T-helper 9 cell (primary cell): ENCODE data around the gene CBLB.
"Not testable (repeated sequence)": the region's sequence is repeated elsewhere in the genome, so short reads cannot be mapped to it uniquely, and the experiment has no call there.

ENCODE experiments used
- DNase-seq: peaks from one replicate; pipeline ENCODE4 v3.0.0-alpha.2; 2020

CBLB gene

GRCh38 chr3:105747060-105747541, 121.7 kb downstream of the CBLB start:
- DNase-seq, result no peak

DNA sequence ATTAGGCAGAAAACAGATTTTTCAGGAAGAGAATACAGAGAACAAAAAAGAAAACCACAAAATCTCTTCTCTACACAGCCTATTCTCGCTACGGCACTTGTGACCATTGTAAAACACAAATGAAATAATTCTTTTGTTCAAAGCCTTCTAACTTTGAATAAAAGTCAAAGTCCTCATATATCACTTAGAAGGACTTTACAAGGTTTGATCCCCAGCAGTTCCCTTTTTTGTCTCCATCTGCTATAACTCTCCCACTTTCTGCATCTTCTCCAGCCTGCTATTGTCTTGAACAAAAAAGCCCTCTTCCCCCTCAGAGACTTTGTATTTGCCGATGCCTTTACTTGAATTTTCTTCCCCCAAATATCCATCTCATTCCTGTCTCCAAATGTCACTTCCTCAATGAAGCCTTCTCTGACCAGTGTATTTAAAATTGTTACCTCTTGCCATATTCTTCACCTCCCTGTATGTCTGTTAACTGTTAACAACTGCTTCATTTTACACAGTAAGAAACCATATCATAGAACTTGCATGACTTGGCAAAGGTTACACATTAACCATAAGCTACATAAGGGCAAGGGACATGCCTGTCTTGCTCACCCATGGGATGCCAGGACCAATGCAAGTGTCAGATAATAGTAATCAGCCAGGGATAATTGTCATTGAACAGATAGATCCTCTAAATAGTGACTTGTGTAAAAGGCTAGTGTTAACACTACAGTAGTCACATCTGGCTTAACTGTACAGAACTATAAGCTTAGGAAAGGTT, 122.4 kb downstream of the CBLB start:
- no peak for DNase-seq

DNA sequence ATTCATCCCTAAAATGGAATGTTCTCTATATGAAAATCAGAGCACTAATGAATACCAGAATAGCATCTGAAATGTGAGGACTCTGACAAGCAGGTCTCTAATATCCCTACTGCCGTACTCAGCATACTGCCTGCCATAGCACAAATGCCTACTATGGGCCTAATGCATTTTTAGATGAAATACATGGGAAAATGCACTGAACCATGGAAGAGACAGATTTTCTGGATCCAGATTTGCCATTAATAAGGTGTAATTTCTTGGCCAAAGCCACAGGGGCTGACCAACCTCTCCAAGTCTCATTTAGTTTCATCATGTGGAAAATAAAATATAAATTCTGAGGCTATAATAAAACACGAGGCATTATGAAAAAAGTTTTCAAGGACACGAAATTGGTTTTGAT, 123.8 kb downstream of the CBLB start:
- DNase-seq, result no peak

DNA sequence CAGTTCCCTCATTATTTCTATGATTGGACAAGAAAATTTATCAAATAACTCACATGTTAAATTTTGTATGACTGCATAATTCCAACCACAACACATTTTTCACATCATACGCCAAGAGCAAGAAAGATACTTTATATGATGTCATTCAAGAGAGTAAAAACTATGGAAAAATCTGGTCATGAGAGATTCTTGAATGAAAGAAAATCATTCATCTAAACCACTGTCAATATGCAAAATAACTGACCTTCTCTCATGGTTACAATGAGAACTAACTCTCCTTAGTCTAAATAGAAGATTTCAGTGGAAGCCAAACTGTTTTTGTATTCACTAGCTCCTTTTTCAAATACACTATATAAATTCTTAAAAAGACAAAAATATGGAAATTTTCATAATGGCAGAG, 124.6 kb downstream of the CBLB start:
- no peak for DNase-seq

- DNase-seq, result no peak
These were observed 135.5 kb downstream of the CBLB start for GRCh38 chr3:105733356-105733755.

DNA sequence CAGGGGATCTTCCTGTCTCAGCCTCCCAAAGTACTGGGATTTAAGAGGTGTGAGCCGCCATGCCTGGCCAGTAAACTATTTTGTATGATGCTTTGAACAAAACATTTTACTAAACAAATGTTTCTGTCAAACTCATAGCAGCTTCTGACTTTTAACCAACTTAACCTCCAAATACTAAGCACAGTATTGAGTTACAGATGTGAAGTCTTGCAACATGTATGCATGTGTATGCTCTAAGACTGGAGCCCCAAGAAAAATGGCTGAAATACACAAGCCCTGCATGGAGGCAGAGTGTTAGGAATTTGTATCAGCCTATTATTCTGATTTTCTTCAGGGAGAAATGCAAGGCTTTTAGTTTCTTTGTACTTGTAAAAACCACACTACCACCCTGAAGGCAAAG, 137.1 kb downstream of the CBLB start:
- no peak for DNase-seq

GRCh38 chr3:105730801-105731354, 137.9 kb downstream of the CBLB start:
- no peak for DNase-seq

DNA sequence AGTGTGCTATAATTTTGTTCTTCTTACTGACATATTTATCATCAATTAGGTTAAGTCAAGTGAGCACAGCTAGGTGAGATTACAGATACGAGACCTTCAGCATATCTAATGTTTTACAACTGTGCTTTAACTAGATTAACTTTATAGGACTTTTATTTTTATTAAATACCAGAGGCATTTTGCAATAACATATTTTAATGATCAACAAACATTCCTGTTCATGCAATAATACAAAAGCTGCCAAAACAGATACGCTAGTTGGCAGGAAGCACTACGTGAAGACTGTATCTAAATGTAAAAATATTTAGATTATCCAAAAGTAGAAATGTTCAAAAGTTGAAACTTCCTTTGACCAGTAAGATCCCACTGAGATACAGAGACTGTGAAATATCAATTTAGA, 139.1 kb downstream of the CBLB start:
- DNase-seq, result no peak

- DNase-seq, result no peak
These were observed 140.0 kb downstream of the CBLB start for GRCh38 chr3:105728771-105729312.

DNA sequence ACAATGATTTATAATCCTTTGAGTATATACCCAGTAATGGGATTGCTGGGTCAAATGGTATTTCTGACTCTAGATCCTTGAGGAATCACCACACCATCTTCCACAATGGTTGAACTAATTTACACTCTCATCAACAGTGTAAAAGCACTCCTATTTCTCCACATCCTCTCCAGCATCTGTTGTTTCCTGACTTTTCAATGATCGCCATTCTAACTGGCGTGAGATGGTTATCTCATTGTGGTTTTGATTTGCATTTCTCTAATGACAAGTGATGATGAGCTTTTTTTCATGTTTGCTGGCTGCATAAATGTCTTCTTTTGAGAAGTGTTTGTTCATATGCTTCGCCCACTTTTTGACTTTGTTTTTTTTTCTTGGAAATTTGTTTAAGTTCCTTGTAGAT, 141.8 kb downstream of the CBLB start:
- DNase-seq, result not testable (repeated sequence)

GRCh38 chr3:105722943-105723556, 145.8 kb downstream of the CBLB start:
- no peak for DNase-seq

- no peak for DNase-seq
These were observed 149.0 kb downstream of the CBLB start for GRCh38 chr3:105719791-105720190.

- no peak for DNase-seq
These were observed 153.4 kb downstream of the CBLB start for GRCh38 chr3:105715372-105715771.

GRCh38 chr3:105714453-105714852, 154.4 kb downstream of the CBLB start:
- DNase-seq, result no peak

DNA sequence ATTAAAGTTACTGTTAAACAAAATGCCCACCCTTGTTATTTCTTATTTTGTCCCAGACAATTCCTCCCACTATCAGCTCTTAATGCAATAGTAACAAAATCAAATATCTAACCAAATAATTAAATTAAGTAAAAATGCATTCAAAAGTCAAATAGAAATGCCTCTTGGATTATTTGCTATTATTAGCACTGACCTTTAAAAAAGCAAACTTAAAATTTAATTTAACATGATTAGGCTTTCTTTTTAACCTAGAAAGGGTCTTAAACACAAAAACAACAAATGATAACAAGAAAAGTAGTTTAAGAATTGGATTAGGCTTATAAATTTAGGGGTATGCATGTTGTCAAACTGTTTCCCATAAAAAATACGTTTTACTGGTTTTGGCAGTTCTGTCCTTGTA, 159.8 kb downstream of the CBLB start:
- DNase-seq, result no peak

GRCh38 chr3:105707009-105707408, 161.8 kb downstream of the CBLB start:
- no peak for DNase-seq

GRCh38 chr3:105704726-105705410, 163.9 kb downstream of the CBLB start:
- no peak for DNase-seq

GRCh38 chr3:105700575-105700974, 168.2 kb downstream of the CBLB start:
- no peak for DNase-seq

DNA sequence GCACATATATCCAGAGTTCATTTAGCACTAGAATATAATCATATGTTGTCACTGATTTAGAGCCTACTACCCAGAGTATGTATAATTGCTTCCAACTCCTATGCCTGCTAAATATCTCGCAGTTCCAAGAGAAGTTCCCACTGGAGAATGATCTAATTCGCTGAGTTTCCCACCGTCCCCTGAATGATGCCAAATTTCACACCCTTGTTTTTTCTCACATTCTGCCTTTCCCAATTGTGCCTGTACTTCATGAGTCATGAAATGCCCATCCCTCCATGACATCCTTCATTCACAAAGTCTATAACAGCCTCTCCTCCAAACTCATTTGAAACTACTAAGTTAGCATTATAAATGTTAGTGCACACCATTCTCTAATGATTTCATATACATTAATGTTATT, 177.2 kb downstream of the CBLB start:
- DNase-seq, result no peak

DNA sequence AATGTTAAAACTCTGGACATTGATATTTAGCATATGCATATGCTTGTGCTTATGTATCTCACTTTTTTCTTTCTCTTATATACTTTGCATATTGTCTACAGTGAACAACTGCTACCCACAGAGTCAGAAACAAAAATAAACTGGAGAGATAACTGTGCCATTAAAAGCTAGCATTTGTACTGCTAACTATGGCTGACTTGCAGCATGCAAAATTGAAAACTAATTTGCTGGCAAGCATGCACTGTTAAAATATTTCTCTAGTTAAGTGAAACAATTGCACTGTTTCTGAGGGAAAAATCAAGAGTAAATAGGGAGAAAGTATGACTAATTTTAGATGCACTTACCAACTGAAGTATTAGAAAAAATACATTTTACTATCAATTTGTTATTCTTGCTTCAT, 177.8 kb downstream of the CBLB start:
- DNase-seq, result no peak

- DNase-seq, result no peak
These were observed 180.0 kb downstream of the CBLB start for GRCh38 chr3:105688821-105689220.

GRCh38 chr3:105686278-105686897, 182.4 kb downstream of the CBLB start:
- no peak for DNase-seq

DNA sequence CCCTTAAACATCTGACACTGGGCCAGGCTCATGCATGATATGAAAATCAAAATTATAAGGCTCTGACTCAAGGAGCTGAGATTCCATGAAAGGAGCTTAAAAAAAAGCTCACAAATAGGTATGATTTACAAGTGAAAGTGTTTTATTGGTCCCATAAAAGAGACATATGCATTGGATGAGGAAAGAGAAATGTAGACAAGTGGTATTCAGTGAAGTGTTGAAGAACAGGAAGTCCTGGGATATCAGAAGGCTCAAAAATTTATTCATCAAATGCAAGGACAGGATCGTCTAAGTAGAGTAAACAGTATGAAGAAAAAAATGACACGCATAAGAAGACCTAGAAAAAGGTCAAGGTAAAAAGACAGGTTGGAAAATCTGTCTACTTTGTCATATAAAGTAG, 188.9 kb downstream of the CBLB start:
- no peak for DNase-seq
